GM10266 (cell line): ENCODE data around the gene CERS6.

ENCODE experiments used
- DNase-seq: peaks from one replicate; pipeline ENCODE4 v3.0.0; 2012; ENCODE audit errors: extremely low spot score
- TF ChIP-seq, protein P1 (sequence below): IDR thresholded peaks from 2 replicates; pipeline ENCODE4 v1.5.1; 2012; ENCODE audit warnings: mild to moderate bottlenecking, low read depth; ENCODE audit not compliant: control insufficient read depth, insufficient read depth; ENCODE audit errors: missing control alignments

Gene CERS6

DNA sequence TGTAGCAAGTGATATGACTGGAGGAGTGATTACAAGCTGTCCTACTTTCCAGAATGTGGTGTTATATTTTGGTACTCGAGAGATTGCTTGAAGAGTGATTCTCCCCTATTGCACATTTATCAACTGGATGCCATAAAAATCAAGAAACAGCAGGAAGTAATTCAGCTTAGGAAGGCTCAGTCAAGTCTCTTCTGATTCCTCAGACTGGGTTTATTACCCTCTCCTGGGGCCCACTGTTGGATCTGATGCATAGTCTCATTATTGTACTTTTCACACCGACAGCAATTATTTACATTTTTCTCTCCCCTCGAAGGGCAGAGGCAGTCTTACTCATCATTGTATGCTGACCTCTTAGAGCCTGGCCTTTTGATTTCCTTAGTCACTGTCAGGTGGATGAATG is 355.6 kb downstream of the CERS6 start:
- DNase-seq: no peak

DNA sequence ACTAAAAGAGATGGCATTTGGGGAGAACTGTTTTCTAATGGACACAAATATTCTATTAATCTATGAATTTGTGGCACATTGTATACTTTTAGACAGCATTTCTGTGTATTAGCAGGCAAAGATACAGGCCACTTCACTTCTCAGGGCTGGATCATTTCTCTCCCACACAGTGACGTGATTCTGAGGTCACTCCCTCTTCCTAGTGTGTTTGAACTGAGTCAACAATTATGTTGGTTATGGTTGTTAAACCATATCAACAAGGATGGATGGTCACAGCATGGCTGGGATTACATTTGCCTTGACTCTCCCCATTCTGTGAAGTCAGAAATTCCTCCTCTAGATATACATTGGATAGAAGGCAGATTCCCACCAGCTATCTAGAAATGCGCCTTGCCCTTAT is 358.0 kb downstream of the CERS6 start:
- DNase-seq: no peak
- TF ChIP-seq, protein P1, sequence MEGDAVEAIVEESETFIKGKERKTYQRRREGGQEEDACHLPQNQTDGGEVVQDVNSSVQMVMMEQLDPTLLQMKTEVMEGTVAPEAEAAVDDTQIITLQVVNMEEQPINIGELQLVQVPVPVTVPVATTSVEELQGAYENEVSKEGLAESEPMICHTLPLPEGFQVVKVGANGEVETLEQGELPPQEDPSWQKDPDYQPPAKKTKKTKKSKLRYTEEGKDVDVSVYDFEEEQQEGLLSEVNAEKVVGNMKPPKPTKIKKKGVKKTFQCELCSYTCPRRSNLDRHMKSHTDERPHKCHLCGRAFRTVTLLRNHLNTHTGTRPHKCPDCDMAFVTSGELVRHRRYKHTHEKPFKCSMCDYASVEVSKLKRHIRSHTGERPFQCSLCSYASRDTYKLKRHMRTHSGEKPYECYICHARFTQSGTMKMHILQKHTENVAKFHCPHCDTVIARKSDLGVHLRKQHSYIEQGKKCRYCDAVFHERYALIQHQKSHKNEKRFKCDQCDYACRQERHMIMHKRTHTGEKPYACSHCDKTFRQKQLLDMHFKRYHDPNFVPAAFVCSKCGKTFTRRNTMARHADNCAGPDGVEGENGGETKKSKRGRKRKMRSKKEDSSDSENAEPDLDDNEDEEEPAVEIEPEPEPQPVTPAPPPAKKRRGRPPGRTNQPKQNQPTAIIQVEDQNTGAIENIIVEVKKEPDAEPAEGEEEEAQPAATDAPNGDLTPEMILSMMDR: no peak

More for the DNA sequence above, 355.6 kb downstream of the CERS6 start:
- TF ChIP-seq, protein P1: no peak

DNA sequence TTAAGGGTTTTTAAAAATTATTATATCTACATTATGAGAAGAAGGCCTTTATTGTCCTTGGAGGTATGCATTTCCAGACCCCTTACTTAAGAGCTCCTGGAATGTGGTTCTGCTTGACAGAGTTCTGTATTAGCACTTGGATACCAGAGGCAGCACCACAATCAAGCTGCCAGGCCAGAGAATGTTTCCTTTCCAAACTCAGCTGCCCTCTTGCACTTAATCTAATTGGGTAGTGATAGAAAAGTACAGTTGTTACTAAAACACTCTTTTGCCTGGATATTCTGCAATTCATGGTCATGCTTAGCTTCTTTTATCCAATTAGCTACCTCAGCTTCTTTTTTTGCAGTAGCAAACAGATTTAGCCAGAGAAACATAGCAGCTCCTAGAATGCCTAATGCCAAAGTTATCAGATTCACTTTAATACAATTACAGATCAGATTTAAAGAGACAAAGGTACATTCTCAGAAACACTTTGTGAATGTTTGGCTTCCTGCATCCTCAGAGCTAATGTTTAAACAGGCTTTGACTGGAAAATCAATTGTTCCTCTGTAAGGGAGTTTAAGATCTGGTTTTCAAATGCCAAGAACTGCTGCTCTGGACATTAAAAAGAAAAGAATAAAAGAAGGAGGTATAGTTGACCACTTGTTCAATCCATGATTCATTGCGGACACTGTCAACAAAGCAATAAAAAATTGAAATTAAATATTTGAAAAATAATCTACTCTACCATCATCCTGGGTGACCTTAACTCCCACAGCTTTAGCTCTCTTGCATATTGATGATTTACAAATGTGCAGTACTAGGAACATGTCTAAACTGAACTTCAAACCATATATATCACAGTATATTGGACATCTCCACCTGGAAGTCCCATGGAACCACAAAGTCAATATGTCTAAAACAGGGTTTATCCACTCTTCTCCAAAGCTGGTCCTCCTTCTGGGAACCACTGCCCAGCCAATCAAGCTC is 359.2 kb downstream of the CERS6 start:
- no peak for DNase-seq
- TF ChIP-seq, protein P1: no peak

DNA sequence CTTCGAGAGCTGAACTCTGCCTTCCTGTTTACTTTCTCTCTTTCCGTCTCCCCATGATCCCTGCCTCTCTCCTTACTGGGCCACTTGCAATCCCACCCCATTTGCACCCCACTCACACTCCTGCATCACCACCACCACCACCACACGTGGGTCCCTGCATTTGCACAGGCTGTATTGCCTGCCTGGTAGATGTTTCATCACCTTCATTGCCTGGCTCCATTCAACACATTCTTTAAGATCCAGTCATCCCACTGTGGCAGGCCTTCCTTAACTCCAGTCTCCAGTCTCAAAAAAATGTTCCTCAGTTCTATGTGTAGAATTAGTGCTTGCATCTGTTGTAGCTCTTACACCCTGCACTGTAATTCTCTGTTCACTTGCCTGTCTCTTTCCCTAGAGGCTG is 360.3 kb downstream of the CERS6 start:
- TF ChIP-seq, protein P1: no peak
- DNase-seq: no peak

DNA sequence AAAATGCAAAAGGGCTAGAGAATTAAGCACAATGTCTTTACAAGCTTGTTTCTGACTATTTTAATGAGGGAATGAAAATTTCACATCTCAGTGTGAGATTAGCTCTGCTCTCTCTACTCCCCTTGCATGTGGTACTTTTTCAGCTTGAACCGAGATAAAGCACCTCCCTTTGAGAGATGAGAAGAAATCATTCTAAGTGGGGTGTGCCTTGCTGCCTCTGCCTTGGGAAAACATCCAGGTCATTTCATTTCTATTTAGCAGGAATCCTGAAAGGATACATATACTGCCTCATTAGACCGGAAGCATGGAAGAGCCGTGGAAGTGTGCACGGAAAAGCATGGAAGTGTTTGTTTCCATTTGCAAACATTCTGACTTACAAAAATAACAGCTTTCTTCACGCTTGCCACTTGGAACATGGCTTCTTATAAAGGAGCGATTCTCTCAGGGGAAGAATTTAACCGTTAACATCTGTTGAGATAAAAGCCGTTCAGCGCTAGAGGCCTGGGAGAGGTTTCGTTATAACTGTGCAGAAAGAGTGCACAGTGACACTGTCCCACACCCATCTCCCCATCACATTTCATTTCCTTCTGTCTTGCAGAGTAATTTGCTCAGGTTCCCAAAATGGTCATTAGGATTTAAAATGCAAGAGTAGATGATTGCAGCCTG is 363.1 kb downstream of the CERS6 start:
- DNase-seq: no peak
- TF ChIP-seq, protein P1: no peak

DNA sequence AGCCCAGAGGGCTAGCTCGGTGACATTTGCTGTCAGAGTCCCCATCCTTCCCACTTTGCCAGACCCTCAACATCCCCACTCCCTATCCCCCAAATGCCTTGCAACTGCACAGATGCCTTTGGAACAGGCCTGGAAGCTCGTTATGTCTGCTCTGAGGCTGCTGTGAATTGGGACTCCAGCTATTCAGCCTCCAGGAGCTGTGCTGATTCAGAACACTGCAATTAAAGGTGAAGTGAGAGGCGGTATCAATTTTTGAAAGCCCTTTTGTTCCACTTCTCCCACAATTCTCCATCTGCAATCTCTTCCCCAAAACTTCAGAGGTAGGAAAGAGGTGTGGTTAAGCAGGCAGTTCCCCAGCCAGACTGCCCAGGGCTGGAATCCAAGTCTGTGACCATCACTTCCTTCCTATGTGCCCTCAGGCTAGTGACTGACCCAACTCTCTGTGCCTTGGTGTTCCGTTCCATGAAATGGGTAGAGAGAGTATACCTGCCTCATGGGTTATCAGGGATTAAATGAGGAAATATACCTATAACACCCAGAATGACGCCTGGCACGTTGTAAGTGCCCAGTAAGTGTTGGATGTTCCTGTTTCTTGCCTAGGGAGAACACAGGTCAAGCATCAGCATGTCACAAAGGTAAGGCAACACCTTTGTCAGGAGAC is 363.9 kb downstream of the CERS6 start:
- DNase-seq: no peak
- TF ChIP-seq, protein P1: no peak

DNA sequence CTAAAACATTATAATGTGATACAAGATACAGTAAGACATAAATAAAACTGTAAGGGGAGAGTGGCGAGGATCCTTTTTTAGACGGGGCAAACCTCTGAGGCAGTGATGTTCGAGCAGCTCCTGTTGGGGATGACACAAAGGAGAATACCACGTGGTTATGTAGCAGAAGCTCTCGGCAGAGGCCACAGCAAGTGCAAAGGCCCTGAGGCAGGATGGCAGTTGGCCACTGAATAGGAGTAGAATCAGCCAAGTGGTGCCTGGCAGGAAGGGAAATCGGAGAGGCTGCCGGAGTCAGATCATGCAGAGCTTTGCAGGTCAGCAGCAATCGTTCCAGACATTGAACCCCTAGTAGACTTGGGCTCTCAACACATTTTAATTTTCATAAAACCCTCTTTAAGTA is 365.5 kb downstream of the CERS6 start:
- no peak for DNase-seq
- TF ChIP-seq, protein P1: no peak
